DMS153 (cell line): Measurements from ENCODE around the gene TEX30.

Experiments used
- DNase-seq: peaks from one replicate; lab custom pipeline; 2025; lab: John Stamatoyannopoulos, UW

Gene TEX30

DNA sequence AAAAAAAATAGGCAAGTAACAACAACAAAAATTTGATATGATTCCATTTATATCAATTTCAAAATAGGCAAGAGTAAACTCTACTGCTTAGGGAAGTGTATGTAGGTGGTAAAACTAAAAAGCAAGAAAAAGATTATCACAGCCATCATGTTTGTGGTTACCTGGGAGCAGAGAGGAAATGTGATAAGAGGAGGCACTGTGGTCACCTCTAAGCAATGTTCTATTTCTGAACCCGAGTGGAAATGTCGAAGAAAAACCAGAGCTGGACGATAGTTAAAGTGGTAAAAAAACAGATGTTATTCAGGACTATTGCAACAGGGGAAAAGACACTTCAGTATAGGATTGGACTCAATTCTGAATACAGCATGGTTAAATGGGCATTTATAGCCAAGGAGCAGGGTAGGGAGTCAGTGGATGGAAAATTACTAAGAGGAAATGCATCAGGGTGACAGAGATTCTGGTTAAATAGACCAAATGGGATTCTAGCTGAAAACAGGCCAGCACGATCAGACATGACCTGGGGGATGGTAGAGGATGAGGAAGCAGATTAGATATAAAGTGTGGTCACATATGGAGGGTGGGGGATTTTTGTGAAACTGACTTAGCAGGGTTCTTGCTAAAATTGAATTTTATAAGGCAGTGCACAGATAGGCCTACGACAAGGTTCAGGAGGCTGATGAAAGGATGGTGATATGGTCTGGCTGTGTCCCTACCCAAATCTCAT, 6.0 kb upstream of the TEX30 start:
- no peak for DNase-seq

DNA sequence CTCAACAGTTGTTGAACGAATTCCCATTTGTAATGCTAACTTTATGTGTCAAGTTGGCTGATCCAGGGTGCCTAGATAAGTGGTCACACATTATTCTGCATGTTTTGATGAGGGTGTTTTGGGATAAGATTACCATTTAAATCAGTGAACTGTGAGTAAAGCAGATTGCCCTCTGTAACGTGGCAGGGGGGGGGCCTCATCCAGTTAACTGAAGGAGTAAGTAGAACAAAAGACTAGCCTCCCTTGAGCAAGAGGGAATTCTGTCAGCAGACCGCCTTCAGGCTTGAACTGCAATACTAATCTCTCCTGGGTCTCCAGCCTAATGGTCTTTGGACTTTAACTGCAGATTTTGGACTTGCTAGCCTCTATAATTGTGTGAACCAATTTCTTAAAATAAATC, 4.2 kb upstream of the TEX30 start:
- DNase-seq: no peak

DNA sequence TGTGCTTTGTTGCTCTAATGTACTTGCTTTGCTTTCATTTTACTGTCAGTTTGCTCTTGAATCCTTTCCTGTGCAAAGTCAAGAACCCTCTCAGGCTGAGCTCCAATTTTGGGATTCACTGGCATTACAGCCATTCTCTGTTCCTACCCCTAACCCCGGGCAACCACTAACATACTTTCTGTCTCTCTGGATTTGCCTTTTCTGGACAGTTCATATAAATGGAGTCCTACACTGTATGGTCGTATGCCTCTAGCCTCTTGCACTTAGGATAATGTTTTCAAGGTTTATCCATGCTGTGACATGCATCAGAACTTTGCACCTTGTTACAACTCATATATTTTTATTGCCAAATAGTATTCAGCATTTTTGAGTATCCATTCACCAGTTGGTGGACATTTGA, 2.7 kb upstream of the TEX30 start:
- no peak for DNase-seq

DNA sequence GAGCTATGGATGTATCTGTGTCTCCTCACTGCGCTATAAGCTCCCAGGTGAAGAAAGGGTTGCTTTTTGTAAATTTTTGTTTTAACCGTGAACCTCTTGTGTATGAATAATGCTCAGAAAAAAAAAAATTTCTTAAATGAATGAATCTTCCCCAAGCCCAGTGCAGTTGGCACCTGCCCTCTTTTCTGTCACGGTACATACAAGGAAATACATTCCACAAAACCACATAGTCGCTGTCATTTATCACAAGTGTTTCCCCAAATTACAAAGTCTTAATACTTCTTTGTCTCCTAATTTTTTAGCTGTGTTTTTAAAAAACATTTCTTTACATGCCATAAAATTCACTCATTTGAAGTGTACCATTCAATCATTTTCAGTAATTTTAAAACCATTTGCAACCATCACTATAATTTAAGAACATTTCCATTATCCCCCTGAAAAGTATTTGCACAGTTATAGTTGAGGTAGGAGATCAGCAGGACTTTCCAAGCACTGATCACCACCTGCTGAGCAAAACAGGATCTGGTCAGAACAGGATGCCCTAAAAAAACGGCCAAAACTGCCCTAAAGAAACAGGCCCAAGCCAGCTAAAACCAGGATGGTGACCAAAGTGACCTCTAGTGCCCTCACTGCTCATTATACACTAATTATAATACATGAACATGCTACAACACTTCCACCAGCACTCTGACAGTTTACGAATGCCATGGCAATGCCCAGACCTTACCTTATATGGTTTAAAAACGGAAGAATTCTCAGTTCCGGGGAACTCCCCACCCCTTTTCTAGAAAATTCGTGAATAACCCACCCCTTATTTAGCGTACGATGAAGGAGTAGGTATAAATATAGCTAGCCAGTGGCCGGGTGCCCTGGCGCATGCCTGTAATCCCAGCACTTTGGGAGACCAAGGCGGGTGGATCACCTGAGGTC, 1.3 kb upstream of the TEX30 start:
- DNase-seq: no peak

DNA sequence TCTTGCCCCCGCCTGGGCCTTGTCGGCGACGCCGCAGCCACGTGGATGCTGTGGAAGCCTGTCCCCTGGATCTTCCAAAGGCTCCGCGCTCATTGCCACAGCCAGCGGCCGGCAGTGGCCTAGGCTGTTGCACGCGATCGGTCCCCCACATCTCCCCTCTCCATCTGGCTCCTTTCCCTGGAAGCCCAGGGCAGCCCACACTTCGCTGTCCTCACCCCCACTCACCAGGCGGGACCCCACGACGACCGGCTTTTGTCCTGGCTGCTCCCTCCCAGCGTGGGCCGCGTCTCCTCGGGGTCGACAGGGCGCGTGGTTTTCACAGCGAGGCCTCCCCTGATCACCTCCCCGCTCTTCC, 605 bp upstream of the TEX30 start:
- no peak for DNase-seq

DNA sequence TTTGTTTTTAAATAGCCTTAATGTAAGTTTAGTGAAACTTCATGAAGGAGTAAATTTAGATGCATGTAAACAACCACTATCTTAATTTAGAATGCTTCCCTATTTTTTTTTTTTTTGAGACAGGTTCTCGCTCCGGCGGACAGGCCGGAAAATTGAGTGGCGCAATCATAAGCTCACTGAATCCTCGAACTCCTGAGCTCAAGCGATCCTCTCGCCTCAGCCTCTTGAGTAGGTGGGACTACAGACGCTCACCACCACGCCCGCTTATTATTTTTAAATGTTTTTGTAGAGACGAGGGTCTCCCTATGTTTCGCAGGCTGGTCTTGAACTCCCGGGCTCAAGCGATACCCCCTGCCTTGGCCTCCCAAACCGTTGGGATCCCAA, 1.6 kb downstream of the TEX30 start:
- DNase-seq: no peak

DNA sequence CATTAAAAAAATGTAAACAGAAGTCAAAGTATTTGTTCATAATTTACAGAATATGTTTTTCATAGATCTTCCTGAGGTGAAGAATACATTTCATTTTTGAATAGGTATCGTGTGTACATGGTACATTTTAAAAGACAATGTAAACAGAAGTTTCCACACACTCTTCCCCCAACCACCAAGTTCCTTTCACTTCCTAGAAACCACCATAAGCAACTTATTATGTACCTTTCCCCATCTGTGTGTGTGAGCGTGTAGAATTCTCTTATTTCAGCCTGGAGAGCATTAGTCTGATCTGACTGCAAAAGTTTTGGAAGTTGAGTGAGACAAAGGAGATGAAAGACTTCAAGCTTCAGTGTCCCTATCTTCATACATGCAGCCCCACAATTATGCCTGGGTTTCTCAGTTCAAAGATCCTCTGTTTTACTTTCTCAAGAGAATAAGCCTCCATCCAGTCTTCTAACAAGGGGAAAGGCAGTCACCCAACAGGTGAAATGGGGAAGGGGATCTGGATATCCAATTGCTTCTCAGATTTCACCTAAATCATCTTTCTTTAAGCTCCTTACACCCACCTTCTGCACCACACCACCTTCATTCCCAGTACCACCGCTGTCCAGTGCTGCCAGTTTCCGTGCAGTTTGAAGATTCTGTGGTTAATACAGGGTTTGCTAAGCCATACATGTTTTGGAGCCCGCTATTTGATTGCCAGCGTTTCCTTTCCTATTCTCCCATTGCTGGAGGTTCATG, 2.1 kb downstream of the TEX30 start:
- no peak for DNase-seq

DNA sequence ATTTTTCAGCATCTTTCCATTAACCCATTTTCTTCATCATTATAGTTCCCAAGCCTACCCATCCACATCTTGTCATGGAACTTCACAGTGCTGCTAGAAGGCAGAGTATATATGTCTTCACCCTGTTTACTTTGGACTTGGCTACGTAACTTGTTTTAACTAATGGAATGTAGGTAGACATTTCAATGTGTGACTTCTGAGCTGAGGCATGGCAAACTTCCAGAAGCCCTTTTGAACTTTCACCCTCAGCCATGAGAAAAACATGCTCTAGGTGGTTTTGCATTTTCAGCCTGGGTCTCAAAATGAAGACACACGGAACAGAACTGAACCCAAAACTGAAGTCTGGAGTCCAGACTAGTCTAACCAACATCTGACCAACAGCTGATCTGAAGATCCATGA, 3.2 kb downstream of the TEX30 start:
- no peak for DNase-seq

DNA sequence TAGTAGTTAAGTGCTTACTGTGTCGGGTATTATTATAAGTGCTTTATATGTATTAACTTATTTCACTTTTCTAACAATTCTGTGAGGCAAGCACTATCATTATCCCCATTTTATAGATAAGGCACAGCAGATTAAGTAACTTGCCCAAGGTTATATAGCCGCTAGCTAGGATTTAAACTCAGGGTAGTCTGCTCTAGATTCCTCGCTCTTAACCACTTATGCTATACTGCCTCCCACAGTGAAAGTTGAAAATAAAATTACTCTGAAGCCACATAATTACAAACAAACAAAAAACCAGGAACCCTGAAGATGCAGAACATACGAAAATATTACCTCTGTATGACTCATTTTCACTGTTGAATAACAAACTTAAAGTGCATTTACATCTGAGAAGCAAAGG, 3.9 kb downstream of the TEX30 start:
- no peak for DNase-seq

DNA sequence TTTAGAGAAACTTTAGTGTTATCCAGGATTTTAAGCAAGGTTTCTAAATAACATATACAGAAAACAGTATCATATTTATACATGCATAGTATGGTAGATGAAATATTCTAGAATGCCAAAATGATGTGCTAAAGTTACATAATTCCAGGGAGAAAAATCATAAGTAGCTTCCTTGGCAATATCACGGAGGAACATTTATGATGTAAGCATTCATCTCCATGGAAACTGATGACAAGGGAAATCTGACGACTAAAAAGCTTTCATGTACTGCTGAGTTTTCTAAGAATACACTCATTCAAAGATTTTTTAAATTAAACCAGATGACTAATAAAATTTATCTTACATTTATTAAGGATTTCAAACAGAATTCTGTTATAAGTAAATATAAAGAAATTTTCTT, 4.7 kb downstream of the TEX30 start:
- DNase-seq: no peak

DNA sequence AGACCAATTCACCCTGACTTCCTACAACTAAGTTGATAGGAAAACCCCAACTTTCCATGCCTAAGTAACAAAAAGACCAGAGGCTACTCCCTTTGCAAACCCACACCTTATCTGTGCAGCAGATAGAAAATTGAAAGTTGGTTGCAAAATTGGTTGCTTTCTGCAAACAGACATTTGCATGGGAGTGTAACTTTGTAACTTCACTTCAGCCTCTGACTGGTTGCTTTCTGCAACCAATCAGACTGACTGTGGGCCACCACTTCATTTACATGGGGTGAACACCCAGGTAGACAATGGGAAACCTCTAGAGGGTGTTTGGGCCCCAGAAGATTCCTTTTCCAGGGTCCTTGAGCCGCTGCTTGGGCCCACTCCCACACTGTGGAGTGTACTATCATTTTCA, 9.8 kb downstream of the TEX30 start:
- no peak for DNase-seq

DNA sequence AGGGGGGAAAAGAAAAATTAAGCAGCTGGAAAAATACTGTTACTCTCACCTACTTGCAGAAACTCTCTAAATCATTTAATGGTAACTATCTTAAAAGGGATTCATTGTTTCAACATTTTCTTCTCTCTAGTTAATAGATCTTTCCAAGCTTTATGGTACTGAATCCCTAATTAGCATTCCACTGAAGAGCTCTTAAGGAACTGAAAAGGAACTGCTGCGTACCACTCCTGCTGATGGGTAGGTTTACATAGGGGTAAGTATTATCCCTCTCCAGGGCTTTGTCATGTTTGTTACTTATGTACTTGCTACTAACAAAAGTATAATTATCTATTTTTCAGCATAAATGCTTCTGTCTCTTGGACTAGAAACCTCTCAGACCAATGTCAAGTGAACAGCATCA, 12.5 kb downstream of the TEX30 start:
- DNase-seq: no peak

DNA sequence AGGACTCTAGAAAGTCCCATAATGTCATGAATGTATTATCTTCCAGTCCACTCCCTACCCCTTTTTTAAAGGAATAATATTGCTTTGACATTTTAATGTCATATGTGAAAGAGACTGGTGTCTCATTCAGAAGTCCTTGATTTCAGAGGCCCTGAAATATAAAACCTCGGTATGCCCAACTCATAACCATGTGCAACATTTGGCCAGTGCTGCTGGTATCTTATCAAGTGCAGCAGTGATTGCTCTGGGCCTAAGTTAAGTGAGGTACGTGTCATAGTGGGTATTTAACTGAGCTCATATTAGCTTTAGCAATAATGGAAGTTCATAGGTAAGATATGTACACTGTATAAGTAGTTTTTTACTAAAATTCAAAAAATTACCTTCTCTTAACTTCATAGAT, 14.7 kb downstream of the TEX30 start:
- DNase-seq: no peak

DNA sequence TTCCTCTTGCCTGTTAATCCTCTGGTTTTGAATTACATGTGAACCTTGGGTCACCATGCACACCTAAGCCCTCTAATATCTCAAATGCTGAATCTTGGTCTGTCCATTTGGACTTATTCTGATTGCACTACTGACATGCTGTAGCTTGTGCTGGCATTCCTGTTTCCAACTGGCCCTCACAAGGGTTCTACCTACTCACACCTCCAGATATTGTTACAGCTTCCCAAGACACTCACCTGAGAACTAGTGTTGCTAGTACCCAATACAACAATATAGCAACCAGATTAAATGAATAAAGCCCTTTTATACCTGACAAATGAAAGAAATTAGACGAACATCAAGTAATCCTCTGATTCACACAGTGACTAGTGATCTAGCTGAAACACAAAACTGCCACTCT, 16.6 kb downstream of the TEX30 start:
- DNase-seq: no peak

DNA sequence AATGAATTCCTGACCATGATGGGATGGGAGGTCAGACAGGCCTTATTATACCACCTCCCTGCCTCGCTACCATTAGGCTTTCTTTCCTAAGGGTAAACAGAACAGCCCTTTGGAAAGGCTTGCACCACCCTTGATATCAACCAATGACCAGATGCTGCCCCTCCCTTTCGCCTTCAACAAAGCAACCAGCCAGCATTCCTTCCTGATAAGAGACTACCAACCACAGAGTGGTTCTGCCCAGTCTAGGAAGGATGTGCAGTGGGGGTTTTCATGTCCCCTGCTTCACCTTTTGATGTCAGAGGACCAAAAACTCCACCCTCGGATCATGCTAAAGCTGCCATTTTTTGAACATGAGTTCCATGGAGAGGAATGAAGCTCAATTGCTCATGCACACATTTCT, 21.7 kb downstream of the TEX30 start:
- DNase-seq: no peak

DNA sequence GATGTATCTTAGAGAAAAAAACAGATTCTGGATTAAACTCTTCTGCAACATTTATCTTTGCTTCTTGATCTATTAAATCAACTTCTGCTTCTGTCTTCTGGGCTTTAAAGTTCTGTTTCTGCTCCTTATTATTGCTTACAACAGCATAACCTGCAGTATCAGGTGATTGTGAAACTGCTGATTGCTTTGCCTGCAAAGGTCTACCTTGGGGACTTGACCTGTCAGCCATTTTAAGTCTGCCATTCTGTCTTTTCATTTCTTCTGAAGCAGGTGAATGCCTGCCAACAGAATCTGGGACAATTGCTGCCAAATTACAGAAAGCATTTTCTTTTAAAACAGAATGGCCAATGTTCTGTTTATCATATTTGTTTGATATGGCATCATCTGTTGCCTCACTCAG, 31.1 kb downstream of the TEX30 start:
- no peak for DNase-seq

DNA sequence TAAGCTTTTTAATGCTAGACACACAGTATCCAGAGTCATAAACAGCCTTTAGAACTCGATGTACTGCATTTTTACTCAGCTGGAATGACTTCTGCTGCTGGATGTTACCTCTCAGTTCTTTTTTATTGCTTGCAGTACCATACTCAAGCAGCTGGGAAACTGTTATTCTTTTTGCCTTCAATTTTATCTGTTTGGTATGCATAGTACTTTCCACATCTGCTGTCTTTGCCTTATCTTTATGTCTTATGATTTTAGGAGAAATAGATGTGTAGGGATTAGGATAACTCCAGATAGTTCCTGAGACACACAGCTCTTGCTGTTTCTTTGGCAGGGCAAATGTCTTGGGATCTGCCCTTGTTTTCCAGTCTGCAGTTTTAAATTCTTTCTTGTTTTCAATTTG, 31.5 kb downstream of the TEX30 start:
- no peak for DNase-seq

DNA sequence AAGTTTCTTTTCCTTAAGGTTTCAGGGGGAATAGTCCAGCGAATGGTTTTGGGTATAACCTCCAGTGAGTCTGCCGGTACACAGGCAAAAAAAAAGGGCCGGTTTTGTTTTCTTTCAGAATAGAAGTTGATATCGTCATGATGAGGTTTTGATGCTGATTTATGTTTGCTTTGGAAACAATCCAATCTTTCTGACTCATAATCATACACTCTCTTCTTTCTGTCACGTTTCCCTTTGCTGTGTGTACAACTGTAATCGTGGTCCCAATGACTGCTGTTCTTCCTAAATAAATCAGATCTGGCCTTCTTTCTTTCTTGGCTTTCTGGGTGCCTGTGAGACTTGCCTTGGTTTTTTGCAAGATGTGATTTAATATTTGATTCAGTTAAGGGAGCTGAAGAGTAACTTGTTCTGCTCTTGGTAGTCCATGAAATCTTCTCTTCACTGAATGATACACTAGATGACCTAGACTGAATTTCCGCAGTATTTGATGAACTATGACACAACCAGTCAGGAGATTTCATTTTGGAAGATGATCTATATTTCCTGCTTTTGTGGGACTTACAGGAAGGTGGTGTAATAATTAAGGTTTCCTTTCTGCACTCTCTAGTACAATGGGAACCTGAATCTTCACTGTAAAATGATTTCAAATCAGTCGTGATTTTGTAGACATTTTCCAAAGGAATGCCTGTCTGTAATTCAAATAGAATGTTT, 43.9 kb downstream of the TEX30 start:
- DNase-seq: peak; percentile 3

DNA sequence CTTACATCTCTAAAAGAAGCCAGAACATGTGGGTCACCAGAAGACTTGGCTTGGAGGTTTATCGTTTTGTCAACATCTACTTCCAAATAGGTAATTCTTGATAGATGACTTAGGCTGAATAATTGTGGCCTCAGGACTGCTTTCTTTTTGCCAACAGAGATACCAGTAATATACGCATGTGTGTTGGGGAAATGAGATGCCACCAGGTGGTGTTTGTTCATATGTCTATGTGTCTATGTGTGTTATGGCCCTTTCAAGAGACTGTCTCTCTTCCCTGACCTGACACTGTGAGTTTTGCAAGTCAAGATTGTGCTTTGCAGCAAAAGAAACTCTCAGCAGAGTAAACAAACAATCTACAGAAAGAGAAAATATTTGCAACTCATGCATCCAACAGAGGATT, 47.2 kb downstream of the TEX30 start:
- DNase-seq: no peak

DNA sequence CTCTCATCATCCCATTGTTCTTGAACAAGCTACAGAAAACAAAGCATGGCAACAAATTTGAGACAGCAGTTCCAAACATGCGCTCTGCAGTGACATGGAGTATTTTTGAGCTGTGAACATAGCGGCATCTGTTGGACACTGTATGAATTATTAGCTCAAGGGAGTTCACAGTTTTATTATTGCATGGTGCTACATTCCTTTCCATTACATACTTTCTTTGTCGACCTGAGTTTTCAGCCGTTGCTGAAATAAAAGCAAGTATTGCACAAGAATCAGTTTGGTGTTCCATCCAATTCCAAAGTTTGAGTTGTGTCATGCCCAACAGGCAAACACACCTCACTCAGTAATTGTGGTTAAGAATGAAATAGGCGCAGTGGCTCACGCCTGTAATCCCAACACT, 48.7 kb downstream of the TEX30 start:
- peak; percentile 15 for DNase-seq

DNA sequence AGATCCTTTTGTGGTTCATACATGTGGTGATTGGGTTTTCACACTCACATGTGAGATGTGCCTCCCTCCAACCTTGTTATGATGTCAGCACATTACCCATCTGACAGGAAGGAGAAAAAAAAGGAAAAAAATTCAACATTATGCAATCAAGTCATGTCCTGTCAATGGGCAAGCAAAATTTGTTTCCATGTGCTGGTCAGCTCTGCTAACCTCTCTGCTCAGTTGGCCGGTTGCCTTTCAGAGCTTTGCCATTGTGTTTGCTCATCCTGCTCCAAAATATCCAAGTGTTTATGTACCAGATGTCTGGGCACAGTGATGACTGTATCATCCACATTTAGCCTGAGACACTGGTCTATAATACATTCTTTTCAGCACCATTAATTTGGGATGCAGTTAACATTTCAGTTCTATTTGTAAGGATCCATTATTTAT, 51.8 kb downstream of the TEX30 start:
- DNase-seq: no peak

DNA sequence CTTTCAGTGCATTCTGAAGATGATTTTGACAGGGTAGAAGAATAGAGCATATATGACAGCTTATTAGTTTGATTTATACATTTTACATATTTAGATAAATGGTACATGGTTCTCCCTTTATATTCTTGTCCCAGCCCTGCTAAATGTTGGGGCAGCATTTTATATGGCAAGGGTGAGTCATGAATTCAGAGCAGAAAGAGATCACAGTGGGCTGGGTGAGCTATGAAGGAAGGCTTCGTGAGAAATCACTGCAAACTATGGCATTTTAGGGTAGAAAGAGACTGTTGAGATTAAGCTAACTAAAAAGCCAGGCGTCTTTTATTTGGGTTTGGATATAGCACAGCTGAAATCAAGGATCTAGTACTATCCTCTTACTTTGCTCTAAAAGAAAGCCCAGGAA, 54.8 kb downstream of the TEX30 start:
- no peak for DNase-seq
